ENCODE results near the gene ANKRD55. TPM values are rescaled to one million over a fixed set of nuclear protein-coding genes. Genes with fewer than 3 reads are reported as not detected.
"Not testable (repeated sequence)": the region's sequence is repeated elsewhere in the genome, so short reads cannot be mapped to it uniquely, and the experiment has no call there.

ANKRD55 gene
- total RNA-seq, 1 donor from 2014 or later, result 0.96 TPM

DNA sequence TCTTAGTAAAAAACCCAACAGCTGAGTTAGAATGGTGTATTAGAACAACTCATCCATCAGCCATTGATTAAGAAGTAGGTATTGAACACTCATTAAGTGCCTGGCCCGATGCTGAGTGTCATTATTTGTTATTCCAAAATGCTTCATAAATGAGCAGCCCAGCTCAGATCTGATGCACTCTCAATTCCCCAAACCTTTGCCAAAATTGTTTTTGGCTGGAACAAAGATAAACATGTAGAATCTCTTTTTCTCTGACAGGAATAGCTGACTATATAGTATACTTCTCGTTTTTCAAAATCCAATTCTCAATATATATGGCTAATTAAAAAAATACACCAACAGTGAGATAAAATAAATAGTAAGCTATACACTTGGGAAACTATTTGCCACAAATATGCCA, 20.0 kb upstream of the ANKRD55 start:
- DNase-seq (ENCODE audit: low spot score), result no peak

DNA sequence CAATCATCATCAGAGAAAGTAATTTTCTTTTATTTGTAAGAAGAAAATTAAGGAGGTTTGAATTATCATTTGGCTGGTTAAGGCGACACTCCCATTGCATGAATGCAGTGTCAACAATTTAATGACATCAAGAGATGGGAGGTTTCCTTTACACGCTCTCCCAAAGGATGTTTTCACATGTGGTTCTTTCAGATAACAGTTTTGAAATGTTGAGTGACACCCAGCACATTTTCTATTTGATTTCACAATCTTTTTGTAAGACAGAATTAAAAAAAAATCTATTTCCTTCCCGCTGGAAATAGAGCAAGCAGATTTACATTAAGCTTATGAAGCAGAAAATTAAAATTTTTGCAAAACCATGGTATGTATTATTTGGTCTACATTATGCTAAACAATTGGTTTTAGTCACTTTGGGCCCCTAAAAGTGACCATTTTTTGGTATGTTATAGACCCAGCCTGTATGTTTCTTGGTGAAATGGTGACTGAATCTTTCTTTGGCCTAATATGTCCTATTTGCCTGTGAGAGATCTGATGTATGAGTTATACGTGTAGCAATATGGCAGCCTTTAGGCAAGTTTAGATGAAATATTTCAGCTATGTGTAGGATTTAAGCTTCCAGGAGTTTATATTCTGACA, 18.9 kb upstream of the ANKRD55 start:
- DNase-seq (ENCODE audit: low spot score), result peak; percentile 48

DNA sequence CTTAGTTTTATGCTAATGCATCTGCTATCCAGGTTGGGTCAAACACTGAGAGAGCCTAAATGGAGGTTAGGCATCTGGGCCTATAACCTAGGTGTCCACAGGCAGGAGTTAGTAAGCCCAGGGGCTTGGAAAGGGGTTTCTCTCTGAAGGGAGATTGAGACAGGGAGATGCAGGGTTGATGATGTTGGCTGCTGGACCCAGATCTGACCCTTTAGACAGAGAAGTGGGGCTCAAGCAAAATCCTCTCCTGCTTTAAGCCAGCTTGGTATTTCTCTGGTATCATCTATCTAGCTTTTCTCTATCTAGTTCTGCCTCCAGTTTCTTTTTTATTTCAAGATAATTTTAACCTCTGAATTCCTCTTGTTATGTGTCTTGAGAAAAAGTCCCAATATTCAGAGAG, 18.3 kb upstream of the ANKRD55 start:
- DNase-seq (ENCODE audit: low spot score), result peak; percentile 88

DNA sequence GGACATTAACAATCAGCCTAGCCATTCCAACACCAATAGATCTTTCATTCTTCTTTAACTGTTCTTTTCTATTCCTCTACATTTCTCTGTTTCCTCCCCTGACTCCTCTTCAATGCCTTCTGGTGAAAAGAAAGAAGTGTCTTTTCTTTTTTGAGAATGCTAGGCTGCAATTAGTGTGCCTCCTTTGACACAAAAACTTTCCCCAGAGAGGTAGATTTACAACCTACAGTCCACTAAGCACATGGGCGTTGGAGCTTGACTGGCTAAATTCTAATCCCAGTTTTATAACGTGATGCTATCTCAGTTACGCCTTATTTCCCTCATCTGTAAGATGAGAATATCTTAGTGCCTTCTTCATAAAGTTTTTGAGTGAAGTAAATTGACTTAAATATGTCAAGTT, 16.9 kb upstream of the ANKRD55 start:
- DNase-seq (ENCODE audit: low spot score), result peak; percentile 72

DNA sequence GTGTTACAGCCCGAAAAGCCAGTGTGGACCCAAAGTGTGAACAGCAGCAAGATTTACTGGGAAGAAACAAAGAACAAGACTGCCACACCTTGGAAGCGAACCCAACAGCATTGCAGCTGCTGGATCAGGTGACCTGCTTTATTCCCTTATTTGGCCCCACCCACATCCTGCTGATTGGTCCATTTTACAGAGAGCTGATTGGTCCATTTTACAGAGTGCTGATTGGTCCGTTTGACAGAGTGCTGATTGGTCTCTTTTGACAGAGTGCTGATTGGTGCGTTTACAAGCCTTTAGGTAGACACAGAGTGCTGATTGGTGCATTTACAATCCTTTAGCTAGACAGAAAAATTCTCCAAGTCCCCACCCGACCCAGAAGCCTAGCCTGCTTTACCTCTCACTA, 16.0 kb upstream of the ANKRD55 start:
- DNase-seq (ENCODE audit: low spot score), result not testable (repeated sequence)

DNA sequence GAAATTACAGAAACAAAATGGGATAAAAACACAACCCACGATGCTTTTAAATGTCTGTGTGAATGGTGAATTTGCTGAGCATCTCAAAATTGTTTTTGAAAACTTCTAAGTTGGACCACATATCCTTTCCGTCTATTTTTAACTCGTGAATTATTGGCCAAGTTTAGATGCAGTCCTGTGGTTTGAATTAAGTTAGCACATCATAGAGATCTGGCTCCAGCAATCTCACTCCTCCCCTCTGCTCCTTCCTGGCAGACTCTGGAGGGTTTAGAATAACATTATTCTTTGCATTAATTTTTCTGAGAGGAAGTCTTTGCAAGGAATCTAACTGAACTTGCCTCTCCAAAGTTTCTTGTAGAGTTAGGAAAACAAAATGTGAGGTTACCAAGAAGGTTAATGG, 14.5 kb upstream of the ANKRD55 start:
- DNase-seq (ENCODE audit: low spot score), result peak; percentile 93

DNA sequence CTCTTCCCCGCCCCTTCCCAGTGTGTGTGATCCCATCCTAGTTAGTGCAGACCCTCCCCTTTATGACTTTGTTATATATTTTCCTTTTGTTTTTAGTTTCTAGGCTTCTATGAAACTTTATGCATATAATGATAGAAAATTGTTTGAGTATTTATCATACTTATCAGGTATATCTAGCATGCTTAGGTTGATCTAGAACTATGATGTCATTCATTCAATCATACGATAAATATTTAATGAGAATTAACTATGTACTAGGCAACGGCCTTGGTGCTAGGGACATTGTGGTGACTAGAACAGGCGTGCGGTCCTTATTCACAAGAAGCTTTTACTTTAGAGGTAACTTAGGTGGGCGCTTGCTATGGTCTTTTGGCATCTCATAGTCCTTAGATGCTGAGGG, 13.6 kb upstream of the ANKRD55 start:
- DNase-seq (ENCODE audit: low spot score), result no peak

DNA sequence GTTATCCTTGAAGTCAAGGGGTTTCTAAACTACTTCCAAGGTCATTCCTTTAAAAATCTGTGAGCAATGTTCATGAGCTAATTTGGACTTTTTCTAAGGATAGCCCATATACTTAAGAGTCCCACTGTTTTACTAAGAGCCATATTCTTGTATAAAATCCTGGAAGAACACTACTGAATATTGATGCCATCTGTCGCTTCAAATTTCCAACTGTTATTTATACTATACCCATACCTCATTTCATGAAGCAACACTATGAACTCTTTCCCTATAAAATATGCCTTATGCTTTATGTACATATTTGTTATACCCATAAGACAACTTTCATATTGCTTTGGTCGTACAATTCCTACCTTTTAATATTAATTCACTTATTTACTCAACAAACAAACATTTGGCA, 12.4 kb upstream of the ANKRD55 start:
- no peak for DNase-seq (ENCODE audit: low spot score)

DNA sequence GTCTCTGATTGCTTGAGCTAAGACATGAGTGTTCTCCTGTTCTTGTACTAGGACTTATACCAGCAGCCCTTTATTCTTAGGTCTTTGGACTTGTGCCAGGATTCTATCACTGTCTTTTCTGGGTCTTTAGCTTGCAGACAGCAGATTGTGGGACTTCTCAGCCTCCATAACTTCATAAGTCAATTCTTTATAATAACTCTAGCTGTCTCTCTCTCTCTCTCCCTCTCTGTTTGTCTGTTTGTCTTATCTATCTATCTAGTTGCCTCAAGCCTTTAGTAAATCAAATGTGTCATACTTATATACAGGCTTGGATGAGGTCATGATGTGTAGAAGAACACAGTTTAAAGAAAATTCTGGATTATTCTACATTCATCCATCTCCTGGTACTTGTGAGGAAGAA, 11.5 kb upstream of the ANKRD55 start:
- peak; percentile 77 for DNase-seq (ENCODE audit: low spot score)

DNA sequence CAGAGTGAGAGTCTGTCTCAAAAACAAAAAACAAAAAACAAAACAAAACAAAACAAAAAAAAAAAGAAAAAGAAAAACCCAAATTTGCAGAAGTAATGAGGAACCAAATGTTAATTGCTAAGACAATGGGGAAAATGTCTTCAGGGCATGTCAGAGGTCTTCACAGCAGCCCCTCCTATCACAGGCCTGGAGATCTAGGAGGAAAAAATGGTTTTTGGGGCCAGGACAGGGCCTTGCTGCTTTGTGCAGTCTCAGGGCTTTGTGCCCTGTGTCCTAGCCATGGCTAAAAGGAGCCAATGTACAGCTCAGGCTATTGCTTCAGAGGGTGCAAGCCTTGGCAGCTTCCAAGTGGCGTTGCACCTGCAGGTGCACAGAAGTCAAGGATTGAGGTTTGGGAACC, 9.1 kb upstream of the ANKRD55 start:
- not testable (repeated sequence) for DNase-seq (ENCODE audit: low spot score)

DNA sequence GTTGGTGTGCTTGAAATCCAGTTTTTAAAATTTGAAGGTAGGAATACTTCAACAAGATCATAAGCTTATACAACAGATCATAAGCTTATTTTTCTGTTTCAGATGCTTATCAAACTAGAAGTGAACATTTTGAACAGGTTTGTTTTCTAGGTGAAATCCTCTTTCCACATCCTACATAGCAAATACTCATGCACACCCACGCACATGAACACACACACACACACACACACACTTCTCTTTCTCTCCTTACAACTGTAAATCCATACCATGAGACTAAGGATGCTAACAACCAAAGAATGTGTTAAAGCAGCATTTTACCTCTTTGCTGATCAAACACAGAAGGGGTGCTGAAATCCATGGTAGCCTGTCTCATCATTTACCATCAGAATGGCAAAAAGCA, 592 bp downstream of the ANKRD55 start:
- no peak for DNase-seq (ENCODE audit: low spot score)

DNA sequence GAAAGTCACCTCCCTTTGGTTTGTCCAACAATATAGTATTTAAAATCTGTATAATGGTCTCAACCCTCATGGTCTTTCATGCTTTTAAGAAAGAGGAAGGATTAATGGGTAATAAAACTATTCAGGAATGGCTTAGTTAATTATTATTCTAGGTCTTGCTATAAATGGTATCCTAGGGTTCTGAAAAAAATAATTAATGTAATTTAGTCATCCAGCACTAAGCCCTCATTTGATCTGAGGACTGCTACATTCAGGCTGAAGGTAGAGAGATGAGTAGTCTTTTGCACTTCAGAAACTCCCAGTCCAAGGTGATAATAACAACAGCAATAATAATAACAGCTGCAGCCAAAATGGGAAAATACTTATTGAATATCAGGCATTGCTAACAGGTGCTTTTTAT, 2.6 kb downstream of the ANKRD55 start:
- DNase-seq (ENCODE audit: low spot score), result no peak

DNA sequence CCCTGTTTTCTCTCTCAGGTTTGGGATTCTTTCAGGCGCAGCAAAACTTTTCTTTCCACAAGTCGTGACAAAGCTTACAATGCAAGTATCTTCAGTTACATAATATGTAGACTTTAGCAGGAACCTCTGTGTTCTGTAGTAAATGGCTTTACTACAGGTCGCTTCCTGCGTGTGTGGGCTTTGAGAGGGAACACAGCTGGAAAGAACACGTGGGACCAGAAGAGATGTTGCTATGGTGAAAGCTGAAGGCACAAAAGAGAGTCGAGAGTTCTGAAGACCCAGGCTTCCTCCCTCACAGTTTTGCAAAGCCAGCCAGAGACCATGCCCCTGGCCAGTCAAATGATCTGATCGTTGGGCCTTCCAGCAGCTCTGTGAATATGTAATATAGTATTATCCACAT, 4.0 kb downstream of the ANKRD55 start:
- DNase-seq (ENCODE audit: low spot score), result no peak

DNA sequence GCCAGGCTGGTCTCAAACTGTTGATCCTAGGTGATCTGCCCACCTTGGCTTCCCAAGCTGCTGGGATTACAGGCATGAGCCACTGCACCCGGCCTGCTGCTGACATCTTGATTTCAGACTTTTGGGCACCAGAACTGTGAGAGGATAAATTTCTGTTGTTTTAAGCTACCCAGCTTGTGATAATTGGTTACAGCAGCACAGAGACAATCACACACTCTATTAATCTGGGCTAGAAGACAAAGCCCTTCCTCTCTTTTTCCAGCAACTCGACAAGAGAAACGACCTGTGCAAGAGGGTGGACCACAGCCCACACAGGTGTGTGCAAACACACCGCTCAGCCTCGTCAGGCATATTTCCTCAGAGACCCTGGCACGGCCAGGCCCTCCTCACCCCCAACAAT, 4.5 kb downstream of the ANKRD55 start:
- no peak for DNase-seq (ENCODE audit: low spot score)

DNA sequence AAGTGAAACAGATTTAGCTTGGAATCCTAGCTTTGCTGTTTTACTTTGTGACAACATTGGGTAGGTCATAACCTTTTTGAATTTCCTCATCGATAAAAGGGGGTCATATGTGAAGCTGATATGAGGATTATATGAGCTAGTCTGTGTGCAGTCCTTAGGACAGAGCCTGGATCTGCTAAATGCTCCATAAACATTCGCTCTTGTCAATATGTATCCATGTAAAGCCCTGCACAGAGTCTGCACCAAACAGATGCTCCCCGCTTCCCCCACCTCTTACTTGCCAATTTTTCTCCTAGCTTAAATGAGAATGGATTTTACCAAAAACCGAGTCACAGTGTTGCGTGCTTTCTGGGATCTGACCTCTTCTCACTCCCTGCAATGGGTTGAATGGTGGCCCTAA, 5.4 kb downstream of the ANKRD55 start:
- DNase-seq (ENCODE audit: low spot score), result peak; percentile 69

DNA sequence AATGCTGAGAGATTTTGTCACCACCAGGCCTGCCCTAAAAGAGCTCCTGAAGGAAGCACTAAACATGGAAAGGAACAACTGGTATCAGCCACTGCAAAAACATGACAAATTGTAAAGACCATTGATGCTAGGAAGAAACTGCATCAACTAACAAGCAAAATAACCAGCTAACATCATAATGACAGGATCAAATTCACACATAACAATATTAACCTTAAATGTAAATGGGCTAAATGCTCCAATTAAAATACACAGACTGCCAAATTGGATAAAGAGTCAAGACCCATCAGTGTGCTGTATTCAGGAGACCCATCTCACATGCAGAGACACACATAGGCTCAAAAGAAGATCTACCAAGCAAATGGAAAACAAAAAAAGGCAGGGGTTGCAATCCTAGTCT, 9.8 kb downstream of the ANKRD55 start:
- DNase-seq (ENCODE audit: low spot score), result not testable (repeated sequence)

DNA sequence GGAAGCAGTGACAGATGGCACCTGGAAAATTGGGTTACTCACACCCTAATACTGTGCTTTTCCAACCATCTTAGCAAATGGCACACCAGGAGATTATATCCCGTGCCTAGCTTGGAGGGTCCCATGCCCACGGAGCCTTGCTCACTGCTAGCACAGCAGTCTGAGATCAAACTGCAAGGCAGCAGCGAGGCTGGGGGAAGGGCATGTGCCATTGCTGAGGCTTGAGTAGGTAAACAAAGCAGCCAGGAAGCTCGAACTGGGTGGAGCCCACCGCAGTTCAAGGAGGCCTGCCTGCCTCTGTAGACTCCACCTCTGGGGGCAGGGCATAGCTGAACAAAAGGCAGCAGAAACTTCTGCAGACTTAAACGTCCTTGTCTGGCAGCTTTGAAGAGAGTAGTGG, 11.5 kb downstream of the ANKRD55 start:
- not testable (repeated sequence) for DNase-seq (ENCODE audit: low spot score)

DNA sequence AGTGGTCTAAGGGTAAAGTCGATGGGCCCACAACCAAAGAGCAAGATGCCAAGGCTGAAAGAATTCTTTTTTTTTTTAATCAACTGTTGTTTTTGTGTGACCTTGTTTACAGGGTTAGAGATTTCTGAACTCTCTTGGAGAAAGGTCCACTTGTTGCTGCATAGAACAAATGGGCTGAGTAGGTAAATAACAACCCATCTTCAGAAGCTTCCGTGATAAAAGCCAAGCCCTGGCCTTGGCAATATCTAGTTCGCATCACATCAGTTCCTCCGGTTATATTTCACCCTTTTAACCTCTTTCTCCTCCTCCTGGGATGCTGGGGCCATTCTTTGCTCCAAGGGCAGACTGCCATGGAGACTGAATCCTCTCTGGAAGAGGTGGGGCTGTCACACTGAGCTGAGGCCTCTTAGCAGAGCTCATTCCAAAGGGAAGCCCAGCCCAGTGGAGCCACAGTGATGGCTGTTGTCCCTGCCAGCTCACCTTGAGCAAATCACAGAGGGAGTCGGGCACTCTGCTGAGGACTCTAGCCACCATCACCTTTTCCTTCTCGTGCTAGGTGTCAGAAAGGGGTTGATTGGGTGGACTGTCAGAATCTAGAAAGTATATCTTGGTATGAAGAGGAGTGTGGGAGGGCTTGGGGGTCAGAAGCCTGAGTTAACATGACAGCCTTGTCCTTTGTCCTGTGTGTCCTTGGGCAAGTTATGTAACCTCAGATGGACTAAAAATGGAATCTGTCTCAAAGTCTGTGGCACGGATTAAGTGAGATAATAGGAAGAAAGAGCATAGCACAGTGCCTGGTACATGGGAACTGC, 17.9 kb downstream of the ANKRD55 start:
- DNase-seq (ENCODE audit: low spot score), result no peak

DNA sequence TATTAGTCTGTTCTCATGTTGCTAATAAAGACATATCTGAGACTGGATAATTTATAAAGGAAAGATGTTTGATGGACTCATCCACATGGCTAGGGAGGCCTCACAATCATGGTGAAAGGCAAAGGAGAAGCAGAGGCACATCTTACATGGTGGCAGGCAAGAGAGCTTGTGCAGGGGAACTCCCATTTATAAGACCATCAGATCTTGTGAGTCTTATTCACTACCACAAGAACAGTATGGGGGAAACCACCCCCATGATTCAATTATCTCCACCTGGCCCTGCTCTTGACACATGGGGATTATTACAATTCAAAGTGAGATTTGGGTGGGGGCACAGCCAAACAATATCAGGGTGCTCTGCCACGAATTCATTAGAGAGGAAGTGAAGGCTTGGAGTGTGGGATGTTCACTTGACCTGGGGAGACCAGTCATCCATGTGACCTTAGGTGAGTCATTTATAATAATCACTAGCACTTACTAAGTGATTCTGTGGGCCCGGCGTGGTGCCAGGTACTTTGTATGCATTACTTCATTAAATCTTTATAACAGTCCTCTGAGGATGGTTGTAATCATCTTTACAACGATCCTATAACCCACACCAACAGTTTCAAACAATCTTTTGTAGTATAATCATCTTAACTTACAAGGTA, 19.1 kb downstream of the ANKRD55 start:
- DNase-seq (ENCODE audit: low spot score), result not testable (repeated sequence)

DNA sequence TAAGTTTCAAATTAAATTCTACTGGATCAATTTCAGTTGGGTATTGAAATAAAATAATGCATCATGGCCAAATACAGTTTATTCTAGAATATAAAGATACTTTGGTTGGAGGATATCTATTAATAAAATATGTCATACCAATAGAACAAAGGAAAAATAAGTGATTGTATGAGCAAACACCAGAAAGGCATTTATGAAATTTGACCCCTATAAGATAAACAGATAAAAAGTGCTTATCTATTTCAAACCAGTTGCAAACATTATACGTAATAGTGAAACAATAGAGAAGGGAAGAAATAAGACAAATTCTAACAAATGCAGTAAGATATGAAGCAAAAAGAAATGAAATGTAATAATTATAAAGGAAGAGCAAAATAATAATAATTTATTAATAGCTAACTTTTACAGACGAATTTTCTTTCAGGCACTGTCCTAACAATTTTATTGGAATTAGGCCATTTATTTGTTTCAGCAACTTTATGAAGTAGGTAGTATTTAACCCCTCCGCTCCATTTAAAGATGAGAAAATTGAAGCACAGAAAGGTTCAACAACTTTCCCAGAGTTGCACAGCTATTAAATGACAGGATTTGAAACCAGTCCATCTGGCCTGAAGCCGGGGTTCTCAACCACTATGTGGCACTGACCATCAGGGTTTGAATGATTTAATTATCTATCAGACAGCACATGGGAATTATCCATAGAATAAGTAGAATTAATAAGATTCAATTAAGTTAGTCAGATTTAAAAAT, 20.8 kb downstream of the ANKRD55 start:
- no peak for DNase-seq (ENCODE audit: low spot score)

DNA sequence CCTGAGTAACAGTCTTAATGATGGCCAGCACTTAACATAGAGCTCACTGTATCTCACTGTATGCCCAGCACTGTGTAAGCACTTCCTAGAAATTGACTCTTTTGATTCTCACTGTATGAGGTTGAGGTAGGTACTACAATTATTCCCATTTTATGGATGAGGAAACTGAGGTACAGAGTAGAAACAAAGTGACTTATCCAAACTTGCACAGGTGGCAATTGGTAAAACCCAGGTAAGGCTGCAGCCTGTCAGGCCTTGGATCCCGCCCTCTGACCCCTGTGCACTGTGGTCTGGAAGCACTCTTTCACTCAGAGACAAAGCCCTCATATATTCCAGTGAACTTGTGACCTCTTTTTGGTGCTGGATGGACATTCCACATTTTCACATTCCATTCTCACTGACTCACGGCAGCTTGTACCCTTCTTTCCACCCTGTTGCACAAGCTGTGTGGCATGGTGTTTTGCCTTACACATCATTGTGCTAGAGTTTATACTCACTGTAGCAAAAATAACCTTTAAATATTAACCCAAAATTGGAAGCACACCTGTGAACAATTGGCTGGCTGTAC, 21.7 kb downstream of the ANKRD55 start:
- DNase-seq (ENCODE audit: low spot score), result peak; percentile 84

DNA sequence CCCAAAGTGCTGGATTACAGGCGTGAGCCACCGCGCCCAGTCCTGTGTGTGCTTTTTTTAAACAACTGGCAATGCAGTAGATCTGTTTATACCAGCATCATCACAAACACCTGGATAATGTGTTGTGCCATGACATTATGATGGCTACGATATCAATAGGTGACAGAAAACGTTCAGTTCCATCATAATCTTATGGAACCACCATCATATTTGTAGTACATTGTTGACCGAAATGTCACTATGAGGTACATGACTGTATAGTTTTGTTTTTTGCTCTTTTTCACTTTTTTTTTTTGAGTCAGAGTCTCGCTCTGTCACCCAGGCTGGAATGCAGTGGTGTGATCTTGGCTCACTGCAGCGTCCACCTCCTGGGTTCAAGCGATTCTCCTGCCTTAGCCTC, 24.4 kb downstream of the ANKRD55 start:
- no peak for DNase-seq (ENCODE audit: low spot score)
